HG02970 (cell line): Measurements from ENCODE around the gene SNPH.

Source experiments
- ATAC-seq: cut with Tn5 transposase; IDR thresholded peaks from one replicate; pipeline ENCODE4 v1.9.1; 2021; ENCODE audit warnings: mild to moderate bottlenecking, moderate library complexity, moderate number of reproducible peaks; ENCODE audit not compliant: unreplicated experiment, low FRiP score

Gene SNPH

DNA sequence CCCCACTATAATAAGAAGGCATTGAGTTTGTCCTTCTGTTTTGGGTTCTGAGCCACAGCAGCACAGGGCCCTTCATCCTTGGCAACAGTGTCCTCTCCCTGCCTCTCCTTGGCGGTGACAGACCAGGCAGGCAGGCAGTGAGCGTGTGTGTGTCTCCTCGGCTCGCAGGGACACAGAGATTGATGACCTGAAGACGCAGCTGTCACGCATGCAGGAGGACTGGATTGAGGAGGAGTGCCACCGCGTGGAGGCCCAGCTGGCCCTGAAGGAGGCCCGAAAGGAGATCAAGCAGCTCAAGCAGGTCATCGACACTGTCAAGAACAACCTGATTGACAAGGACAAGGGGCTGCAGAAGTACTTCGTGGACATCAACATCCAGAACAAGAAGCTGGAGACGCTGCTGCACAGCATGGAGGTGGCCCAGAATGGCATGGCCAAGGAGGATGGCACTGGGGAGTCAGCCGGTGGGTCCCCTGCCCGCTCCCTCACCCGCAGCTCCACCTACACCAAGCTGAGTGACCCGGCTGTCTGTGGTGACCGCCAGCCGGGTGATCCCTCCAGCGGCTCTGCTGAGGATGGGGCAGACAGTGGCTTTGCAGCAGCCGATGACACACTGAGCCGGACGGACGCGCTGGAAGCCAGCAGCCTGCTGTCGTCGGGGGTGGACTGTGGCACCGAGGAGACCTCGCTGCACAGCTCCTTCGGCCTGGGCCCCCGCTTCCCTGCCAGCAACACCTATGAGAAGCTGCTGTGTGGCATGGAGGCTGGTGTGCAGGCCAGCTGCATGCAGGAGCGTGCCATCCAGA, 38.8 kb downstream of the SNPH start:
- no peak for ATAC-seq

DNA sequence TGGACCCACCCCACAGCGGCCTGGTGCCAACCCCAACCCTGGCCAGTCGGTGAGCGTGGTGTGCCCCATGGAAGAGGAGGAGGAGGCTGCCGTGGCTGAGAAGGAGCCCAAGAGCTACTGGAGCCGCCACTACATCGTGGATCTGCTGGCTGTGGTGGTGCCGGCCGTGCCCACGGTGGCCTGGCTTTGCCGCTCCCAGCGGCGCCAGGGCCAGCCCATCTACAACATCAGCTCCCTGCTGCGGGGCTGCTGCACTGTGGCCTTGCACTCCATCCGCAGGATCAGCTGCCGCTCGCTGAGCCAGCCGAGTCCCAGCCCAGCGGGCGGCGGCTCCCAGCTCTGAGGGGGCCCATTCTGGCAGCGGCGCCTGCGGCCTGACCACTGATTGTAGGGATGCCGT, 39.6 kb downstream of the SNPH start:
- no peak for ATAC-seq

DNA sequence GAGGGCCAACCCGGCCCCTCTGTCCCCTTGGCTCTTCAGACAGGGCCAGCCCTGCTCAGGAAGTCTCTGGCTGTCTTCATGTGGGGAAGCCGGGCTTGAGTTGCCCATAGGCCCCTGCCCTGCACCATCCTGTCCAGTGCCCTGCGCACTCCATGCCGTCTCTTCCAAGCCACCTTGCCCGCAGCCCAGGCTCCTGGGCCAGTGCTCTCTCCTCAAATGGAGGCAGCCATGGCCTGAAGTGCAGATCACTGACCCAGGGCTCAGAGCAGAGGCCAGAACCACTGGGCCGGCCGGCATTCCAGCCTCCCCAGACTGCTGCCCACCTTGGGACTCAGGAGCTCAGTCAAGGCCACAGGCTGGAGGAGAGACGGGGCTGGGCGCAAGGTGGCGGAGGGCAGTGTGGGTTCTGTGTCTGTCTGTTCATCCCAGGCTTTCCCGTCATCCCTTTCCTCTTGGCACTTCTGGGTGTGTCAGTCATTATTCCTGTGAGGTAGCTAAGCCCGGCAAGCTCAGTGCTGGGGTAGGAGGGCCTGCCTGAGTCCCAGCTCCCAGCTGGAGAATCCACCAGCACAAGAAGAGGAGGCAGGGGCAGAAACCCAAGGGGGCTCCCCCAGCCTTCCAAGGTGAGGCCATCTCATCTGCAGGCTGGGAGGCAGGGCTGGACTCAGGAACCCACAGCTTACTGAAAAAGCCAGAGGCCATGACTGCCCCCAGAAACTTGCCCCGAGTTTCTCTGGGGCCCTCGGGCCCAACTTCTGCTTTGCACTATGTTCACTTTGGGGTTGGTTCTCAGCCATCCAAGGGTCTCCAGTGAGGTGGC, 40.4 kb downstream of the SNPH start:
- no peak for ATAC-seq

DNA sequence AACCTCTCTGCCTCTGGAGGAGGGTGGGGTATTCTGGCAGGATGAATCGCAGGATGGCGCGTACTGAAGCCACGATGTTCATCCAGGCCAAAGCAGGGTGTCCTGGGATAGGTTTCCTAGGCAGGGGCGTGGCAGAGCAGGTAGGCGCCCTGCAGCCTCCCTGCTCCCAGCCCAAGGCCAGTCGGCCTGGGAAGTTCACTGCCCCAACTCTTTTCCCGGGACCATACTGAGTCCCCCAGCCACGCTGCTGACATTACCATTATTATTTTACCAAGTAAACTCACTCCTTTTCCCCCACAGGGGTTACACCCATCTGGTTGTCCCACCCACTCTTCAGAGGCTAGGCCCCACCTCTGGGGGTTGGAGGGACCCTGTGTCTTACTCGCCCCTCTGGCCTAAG, 41.1 kb downstream of the SNPH start:
- ATAC-seq, result no peak

DNA sequence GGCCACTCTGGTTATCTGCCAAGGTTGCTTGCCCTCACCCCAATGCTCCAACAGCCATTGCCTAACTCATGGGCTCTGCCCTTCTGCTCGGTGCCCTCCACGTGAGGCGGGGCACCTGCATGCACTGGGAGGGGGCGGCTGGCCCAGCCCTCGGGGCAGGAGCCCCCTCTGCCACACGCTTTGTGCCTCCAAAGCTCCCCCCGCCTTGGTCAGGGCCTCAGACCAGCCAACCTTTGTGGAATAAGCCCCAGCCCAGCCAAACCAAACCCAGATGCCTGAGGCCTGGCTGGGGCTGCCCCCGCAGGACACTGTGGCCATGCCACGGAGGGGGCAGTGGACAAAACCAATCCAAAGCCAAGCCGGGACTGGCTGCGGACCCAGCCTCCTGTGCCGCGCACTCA, 41.5 kb downstream of the SNPH start:
- ATAC-seq, result no peak

DNA sequence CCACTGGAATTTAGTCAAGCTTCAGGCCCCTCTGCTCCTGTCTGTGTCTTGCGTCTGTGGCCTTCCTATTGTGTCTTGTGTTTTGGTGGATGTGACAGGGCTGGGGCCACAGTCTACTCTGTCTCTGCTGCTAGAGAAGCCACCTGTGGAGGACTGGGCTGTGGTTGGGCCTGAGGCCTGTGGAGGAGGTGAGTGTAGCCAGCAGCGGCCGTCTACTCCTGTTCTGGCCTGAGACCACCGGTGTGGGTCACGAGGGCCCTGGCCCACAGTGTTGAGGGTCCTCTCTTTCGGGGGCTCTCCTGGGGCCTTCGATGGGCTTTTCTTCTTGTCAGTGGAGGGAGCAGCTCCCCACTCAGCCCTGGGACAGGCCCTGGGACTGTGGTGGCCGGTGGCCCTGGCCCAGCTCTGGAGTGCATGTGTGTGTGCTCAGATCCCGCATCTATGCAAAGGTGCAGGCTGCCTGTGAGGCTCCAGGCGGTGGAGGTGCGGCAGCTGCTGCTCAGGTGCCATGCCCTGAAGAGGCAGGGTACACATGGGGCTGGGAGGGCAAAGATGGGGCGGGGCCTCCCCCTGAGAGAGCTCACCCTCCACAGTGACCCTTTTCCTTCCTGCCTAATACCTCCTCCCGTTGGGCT, 42.1 kb downstream of the SNPH start:
- no peak for ATAC-seq

DNA sequence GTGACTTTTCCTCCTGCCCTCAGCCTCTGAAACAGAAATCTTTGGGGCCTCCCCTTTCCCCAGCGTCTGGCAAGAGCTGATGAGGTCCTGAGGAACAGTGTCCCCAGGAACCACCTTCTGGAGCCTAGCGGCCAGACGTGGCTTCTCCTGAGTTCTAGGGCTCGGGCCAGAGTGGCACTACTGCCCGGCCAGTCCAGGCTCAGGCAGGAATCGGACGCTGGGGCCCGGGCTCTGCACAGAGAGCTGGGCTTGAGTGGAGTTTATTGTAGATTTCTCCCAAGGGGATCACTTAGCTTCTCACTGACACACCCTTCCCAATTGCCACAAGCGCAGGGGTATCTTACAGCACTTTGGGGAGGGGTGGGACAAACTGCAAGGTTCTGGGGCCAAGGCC, 42.6 kb downstream of the SNPH start:
- ATAC-seq, result no peak

DNA sequence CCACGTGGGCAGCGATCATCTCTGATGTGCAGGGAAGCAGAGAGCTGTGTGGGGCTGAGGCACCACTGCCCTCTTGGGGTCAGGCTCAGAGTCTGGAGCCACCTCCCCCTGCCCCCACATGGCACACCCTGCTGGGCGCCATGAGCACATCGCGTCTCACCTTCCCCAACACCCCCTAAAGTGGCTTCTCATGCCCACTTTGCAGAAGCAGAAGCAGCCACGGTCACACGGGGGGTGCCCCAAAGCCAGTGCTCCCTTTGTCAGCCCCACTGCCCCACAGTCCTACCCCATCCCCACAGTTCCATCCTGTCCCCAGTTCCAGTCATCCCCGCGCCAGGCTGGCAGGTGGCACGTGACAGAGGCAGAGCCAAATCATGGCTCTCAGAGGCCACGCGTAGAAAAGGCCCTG, 43.3 kb downstream of the SNPH start:
- no peak for ATAC-seq

DNA sequence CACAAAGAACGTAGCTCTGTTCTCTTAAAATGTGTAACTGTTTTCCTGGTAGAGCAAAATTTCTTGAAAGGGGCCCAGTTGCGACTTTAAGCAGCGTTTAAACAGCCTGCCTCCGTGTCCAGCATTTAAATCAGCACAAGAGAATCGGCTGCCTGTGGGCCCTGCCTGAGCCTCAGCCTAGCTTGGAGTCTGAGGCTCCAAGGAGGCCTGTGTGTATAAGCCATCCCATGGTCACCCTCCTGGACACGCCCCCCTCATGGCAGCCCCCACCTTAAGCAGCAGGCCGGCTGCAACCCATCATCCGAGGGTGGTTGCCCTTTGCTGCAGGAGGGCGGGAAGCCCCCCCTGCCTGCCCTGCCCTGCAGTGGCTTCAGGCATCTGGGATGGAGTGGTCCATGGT, 44.0 kb downstream of the SNPH start:
- ATAC-seq, result no peak

DNA sequence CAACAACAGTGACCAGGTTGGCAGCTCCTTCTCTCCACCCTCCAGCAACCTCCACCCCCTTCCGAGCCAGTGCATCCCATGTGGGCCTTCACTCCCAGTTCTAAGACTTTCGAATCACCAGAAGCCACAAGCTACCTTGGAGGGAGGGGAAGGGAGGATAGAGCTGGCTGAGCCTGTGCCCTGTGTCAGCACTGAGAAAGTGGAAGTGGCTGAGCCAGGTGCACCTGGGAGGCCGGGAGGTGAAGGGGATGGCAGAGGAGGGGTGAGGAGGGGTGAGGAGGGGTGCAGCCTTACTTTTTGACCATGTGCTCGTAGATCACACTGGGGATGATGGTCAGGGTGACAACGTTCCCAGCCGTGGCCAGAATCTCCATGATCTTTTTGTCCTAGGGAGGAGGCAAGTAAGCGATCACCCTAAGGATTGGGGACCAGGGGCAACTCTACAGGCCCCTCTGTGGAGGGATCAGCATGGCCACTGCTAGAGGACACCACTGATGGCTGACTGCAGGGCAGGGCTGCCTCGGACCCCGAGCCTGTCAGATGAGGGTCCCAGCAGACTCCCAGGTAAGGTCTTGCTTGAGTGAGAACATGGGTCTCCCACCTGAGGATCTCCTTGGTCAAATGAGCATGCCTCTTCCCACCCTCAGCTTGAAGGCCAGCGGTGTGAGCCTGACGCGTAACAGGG, 44.6 kb downstream of the SNPH start:
- ATAC-seq, result no peak

DNA sequence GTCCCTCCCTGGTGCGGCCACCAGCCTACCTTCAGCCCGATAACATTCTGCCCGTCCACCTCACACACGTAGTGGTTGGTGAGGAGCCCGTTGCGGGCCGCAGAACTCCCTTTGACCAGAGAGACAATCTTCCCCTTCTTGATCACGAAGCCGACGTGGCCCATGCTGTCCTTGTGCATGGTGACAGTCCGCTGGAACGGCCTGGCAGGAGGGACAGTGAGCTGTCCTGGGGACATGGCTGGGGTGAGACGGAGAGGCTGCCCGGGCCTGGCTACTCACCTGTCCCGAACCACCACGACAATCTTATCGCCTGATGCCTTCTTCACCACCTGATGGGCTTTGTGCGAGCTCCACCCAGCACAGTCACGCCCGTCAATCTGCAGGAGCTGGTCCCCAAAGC, 46.2 kb downstream of the SNPH start:
- ATAC-seq, result no peak

DNA sequence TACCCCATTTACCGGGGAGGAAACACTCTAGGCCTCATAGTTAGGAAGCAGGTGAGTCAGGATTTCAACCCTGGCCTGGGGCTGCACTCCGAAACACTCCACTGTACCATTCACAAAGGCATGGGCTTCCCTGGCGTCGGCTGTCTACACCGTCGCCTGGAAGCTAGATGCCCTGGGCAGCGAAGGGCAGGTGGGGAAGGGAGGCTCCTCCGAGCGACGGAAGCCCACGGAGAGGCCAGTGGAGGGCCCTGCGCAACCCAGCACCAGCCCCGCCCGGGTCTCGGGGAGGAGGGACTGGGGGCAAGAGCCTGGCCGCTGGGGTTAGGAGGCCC, 46.8 kb downstream of the SNPH start:
- ATAC-seq, result no peak

DNA sequence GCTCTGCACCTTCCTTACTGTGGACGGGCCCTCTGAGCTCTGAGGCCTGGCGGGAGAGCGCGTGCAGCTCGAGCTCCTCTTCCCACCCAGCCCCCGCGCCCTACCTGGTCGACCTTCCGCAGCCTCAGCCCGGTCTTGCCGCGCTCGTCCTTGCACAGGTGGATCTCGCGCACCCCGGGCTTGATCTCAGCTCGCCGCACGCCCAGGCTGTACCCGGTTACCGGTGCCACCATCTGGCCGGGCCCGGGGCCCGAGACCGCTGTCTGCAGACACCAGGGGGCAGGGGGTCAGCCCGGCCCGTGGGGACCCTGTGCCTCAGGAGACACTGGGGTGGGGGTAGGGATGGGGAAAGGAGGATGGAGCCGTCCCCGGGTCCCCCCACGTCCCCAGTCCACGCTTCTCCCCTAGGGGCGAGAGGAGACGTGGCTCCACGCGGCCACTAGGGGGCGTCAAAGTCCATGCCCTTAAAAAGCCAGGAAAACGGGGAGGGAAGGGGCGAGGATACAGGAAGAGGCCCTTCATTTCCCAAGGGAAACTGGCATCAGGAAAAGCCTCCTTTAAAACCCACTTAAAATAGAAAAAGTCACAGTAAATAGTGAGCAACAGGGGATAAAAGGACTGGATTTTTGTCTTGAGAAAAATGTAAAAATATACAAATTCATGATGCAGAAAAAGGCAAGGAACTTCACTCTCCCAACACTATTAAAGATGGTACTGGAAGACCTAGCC, 47.3 kb downstream of the SNPH start:
- no peak for ATAC-seq

DNA sequence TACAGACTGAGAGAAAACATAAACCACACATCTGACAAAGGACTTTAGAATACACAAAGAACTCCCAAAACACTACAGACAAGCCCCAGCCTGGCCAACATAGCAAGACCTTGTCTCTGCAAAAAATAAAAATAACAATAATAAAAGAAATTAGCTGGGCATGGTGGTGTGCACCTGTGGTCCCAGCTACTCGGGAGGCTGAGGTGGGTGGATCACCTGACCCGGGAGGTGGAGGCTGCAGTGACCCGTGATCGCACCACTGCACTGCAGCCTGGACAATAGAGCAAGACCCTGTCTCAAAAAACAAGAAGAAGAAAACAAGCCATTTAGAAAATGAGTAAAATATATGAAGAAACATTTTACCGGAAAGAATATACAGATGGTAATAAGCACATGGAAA, 49.7 kb downstream of the SNPH start:
- ATAC-seq, result no peak

DNA sequence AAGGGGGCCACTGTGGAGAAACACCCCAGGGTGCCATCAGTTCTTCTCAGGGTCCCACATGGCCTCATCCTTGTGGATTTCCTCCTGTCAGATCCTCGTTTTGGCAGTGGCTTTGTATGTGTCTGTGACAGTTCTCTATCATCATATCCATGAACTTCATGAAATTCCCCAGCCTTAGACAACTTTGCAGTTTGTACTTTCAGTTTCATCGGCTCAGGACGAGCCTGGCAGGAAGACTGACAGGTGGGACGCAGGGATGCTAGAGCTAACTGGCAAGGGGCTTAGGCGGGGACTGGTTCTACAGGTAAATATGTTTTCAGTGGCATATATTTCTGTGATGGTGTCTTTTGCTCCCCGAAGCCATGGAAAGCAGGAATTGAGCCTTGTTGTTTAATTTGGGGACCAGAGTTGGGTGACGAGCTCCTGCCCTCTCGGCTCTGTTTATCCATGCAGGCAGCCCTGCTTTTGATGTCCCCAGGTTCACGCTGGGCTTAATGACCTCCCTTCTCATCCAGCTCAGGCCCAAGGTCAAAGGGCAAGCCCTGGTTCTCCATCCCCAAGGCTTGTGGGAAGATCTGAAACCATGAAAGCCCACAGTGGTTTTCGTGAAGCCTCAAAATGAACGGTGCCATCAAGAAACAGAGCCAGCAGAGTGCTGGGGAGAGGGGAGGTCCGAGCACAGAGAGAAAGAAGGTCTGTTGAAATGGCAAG, 51.6 kb downstream of the SNPH start:
- ATAC-seq, result no peak

DNA sequence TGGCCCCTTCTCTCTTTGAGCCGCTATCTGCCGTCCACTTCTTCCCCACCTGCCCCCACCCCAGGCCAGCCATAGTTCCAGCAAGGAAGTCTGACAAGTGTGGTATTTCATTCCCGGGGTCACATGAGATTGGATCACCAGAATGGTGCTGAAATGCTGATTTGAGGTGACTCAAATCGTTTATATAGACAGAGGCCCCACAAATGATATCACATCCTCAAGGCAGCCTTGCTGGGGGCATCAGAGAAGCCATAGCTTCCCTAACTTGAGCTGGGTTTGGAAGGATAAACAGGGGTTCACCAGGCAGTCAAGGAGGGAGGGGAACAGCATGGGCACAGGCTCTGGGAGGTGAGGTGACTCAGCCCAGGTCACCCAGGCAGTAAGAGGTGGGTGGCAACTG, 53.0 kb downstream of the SNPH start:
- ATAC-seq, result no peak

DNA sequence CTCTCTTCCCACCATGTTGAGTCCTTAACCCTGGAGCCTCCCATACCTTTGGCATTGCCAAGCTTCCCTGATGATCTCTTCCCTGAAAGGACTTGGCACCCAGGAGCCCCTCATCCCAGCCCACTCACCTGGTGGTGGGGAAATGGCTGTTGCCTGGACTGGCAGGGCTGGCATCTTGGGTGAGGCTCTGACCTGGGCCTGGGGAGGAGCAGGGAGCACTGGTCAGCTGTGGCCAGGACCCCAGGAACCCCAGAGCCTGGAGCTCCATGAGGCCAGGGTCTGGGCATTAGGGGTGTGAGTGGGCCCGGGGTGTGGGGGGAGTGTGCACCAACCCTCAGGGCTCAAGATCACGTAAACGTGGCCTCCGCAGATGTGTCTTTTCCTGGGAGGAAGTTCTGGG, 53.4 kb downstream of the SNPH start:
- no peak for ATAC-seq

DNA sequence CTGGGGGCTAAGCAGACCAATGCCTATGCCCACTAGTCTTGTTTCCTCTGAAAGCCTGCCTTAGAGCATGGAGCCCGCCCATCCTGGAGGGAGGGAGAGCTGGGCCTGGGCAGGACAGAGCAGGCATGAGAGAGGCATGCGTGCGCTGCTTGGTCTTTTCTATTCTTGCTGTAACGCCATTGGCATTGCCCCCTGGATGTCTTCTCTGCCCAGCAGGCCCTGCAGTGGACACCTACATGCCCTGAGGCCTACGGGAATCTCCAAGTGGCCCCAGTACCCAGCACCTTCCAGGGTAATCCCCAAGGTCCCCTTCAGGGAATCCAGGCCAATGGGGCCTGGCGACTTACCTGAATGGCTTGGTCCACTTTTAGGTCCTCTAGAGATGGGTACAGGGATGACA, 53.9 kb downstream of the SNPH start:
- no peak for ATAC-seq

DNA sequence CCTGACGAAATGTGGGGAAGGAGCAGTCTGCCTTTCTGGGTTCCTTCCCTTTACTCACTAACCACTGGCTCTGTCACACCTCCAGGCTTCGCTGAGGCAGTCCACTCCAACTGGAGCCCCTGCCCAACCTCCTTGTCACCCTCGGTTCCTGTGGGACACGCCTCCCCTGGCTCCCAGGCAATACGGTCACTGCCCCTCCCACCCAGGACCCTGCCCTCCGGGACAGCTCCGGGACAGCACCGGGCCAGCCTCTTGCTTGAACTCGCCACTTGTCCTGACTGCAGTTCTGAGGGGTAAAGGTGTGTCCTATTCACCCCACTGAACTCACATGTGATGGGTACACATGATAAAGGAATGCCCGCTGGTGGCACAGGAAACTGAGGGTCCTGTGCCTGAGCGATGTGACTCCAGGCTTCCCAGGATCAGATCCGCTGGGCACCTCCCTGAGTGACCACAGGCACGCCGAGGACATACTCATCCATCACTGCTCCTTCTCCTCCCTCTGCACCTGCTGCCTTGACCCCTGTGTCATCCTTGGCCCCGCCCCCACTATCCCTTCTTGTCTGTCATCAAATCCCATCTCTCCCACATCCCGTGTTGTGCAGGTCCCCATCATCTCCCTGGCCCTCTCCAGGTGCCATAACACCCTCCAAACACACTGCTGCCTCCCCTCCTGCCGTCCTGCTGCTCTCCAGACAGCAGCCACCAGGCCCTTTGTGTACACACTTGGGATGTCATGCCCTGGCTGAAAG, 55.0 kb downstream of the SNPH start:
- ATAC-seq, result no peak
